Neuronal stem cell (in vitro differentiated cells): ENCODE data around the gene TMEM244.

ENCODE experiments used
- DNase-seq: peaks from one replicate; pipeline ENCODE4 v3.0.0-alpha.2; 2013; ENCODE audit warnings: low spot score
- H2AFZ ChIP-seq: one replicate; pipeline ENCODE4 v1.6.1; 2013; ENCODE audit warnings: mild to moderate bottlenecking, low read length, inconsistent platforms
- H2AK5ac ChIP-seq: 2 replicates; pipeline ENCODE4 v1.6.1; 2013; ENCODE audit warnings: low read depth, mild to moderate bottlenecking, inconsistent platforms, low read length, moderate library complexity, mixed read lengths
- H2BK120ac ChIP-seq: 2 replicates; pipeline ENCODE4 v1.6.1; 2013; ENCODE audit warnings: low read depth, mild to moderate bottlenecking, inconsistent platforms, low read length, moderate library complexity, mixed read lengths
- H2BK12ac ChIP-seq: one replicate; pipeline ENCODE4 v1.6.1; 2013; ENCODE audit warnings: low read length, inconsistent platforms
- H2BK15ac ChIP-seq: 2 replicates; pipeline ENCODE4 v1.6.1; 2013; ENCODE audit warnings: mild to moderate bottlenecking, low read length, inconsistent platforms, mixed read lengths
- H2BK5ac ChIP-seq: one replicate; pipeline ENCODE4 v1.6.1; 2013; ENCODE audit warnings: inconsistent platforms, mild to moderate bottlenecking, low read length, moderate library complexity
- H3K14ac ChIP-seq: one replicate; pipeline ENCODE4 v1.6.1; 2013; ENCODE audit warnings: low read length, inconsistent platforms
- H3K18ac ChIP-seq: 2 replicates; pipeline ENCODE4 v1.6.1; 2013; ENCODE audit warnings: low read length, inconsistent platforms
- H3K23ac ChIP-seq: 2 replicates; pipeline ENCODE4 v1.6.1; 2013; ENCODE audit warnings: low read depth, mild to moderate bottlenecking, mixed read lengths, low read length, inconsistent platforms; ENCODE audit not compliant: poor library complexity
- H3K27ac ChIP-seq: replicated peaks from 3 replicates; pipeline ENCODE4 v1.5.1; 2013; ENCODE audit warnings: low read length, inconsistent platforms
- H3K27me3 ChIP-seq, 3 experiments: 2 replicates each; pipeline ENCODE4 v1.6.1; 2013; ENCODE audit warnings: low read length in 3 of 3, mild to moderate bottlenecking in 2 of 3, inconsistent platforms in 1 of 3, low read depth in 1 of 3, mixed read lengths in 1 of 3, moderate library complexity in 1 of 3; ENCODE audit not compliant: control insufficient read depth in 3 of 3, insufficient read depth in 3 of 3
- H3K36me3 ChIP-seq, 2 donors: replicated peaks in 1 of 2; 2 replicates each; pipeline ENCODE4 v1.6.1; 2013; ENCODE audit warnings: low read length in 2 of 2; ENCODE audit not compliant: control insufficient read depth in 2 of 2, insufficient read depth in 2 of 2
- H3K4ac ChIP-seq: 2 replicates; pipeline ENCODE4 v1.6.1; 2013; ENCODE audit warnings: inconsistent platforms, mild to moderate bottlenecking, low read length, moderate library complexity
- H3K4me1 ChIP-seq, 2 donors: 1 replicate in 1 of 2; 2 replicates in 1 of 2; pipeline ENCODE4 v1.6.1; 2013; ENCODE audit warnings: low read length in 2 of 2, low read depth in 1 of 2; ENCODE audit not compliant: control insufficient read depth in 2 of 2, insufficient read depth in 1 of 2
- H3K4me2 ChIP-seq: one replicate; pipeline ENCODE4 v1.6.1; 2013; ENCODE audit warnings: mild to moderate bottlenecking, low read length, inconsistent platforms; ENCODE audit not compliant: insufficient read depth, poor library complexity, severe bottlenecking
- H3K4me3 ChIP-seq, 2 donors: 2 replicates each; pipeline ENCODE4 v1.5.1; 2013; ENCODE audit warnings: low read length in 2 of 2, mild to moderate bottlenecking in 2 of 2, inconsistent platforms in 1 of 2, moderate library complexity in 1 of 2
- H3K79me1 ChIP-seq: one replicate; pipeline ENCODE4 v1.6.1; 2013; ENCODE audit warnings: low read depth, mild to moderate bottlenecking, inconsistent platforms, low read length, moderate library complexity
- H3K9ac ChIP-seq: one replicate; pipeline ENCODE4 v1.6.1; 2013; ENCODE audit warnings: mild to moderate bottlenecking, low read depth, low read length, inconsistent platforms; ENCODE audit not compliant: poor library complexity
- H3K9me3 ChIP-seq, 2 donors: replicated peaks in 1 of 2; 2 replicates each; pipeline versions ENCODE3 to v1.6.1; 2013; ENCODE audit warnings: low read length in 2 of 2, mild to moderate bottlenecking in 2 of 2, inconsistent platforms in 1 of 2, low read depth in 1 of 2, mixed read lengths in 1 of 2, moderate library complexity in 1 of 2; ENCODE audit not compliant: control insufficient read depth in 2 of 2, insufficient read depth in 1 of 2
- H4K8ac ChIP-seq: one replicate; pipeline ENCODE4 v1.6.1; 2013; ENCODE audit warnings: low read depth, mild to moderate bottlenecking, inconsistent platforms, low read length, moderate library complexity
- H4K91ac ChIP-seq: one replicate; pipeline ENCODE4 v1.6.1; 2013; ENCODE audit warnings: low read length, low read depth, mild to moderate bottlenecking, inconsistent platforms; ENCODE audit not compliant: poor library complexity
- WGBS, 2 donors: extraction: QIAGEN DNeasy Blood & Tissue Kit; methylation state at CpG; one replicate each; pipeline ENCODE4 v1.1.7; 2013; ENCODE audit warnings: missing lambda C conversion rate in 2 of 2, mixed read lengths in 1 of 2; ENCODE audit not compliant: insufficient read length in 2 of 2, insufficient replicate concordance in 1 of 2; ENCODE audit errors: extremely low coverage in 2 of 2; 5-methylcytosine and 5-hydroxymethylcytosine counted together

Gene TMEM244

GRCh38 chr6:129828229-129828628 is 32.9 kb downstream of the TMEM244 start:
- Histone ChIP-seq H3K4me3 (no peak overlapping the region), H3K18ac (no peak overlapping the region), H4K8ac (no peak overlapping the region), H2AK5ac (no peak overlapping the region), H3K23ac (no peak overlapping the region), H3K4me2 (no peak overlapping the region), H3K14ac (no peak overlapping the region), H3K27ac (no peak overlapping the region), H3K79me1 (no peaks in the 10 kb centered on the region), H2BK12ac (no peak overlapping the region), H2BK15ac (no peak overlapping the region), H3K4ac (no peak overlapping the region), H4K91ac (no peak overlapping the region), H3K9me3 (no peaks in the 10 kb centered on the region), H3K27me3 (no peaks in the 10 kb centered on the region), H2BK5ac (no peak overlapping the region), H2AFZ (no peak overlapping the region), H3K4me1 (no peaks in the 10 kb centered on the region), H2BK120ac (no peak overlapping the region), H3K9ac (no peak overlapping the region), H3K36me3 (no peaks in the 10 kb centered on the region)
- DNase-seq: no peak
- WGBS, 2 donors: no CpG with 5 or more reads among the region's 3 CpGs

DNA sequence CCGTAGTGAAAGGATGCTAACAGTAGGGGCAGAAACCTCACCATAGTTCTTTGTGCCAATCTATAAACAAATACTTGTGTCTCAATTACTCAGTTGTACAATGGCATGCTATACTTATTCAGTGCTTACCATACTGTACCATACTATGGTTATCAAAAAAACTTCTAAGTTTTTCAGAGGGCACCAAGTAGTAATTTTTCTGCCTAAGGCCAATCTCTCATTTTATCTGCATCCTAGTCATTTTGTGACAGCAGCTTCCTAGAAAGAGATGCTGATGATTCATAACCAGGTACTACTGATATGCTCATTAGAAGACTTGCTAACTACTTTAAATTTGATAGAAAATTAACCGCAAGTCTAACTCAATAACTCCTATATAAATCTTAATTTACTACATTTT is 42.9 kb downstream of the TMEM244 start:
- H4K8ac ChIP-seq: no peak overlapping the region
- H3K9ac ChIP-seq: no peak overlapping the region
- H2BK120ac ChIP-seq: no peak overlapping the region
- no peak overlapping the region for H3K27ac ChIP-seq
- no peaks in the 10 kb centered on the region for H3K9me3 ChIP-seq
- H2BK5ac ChIP-seq: no peak overlapping the region
- no peak overlapping the region for H4K91ac ChIP-seq
- no peaks in the 10 kb centered on the region for H3K4me1 ChIP-seq
- DNase-seq: no peak
- no peak overlapping the region for H3K4ac ChIP-seq
- no peak overlapping the region for H3K14ac ChIP-seq
- no peak overlapping the region for H2BK15ac ChIP-seq
- H3K4me2 ChIP-seq: no peak overlapping the region
- no peaks in the 10 kb centered on the region for H3K36me3 ChIP-seq
- no peak overlapping the region for H3K23ac ChIP-seq
- WGBS, 2 donors: no CpG with 5 or more reads among the region's 2 CpGs
- no peak overlapping the region for H2AFZ ChIP-seq
- no peaks in the 10 kb centered on the region for H3K79me1 ChIP-seq
- H2BK12ac ChIP-seq: no peak overlapping the region
- no peaks in the 10 kb centered on the region for H3K27me3 ChIP-seq
- H3K4me3 ChIP-seq: no peak overlapping the region
- H2AK5ac ChIP-seq: no peak overlapping the region
- no peak overlapping the region for H3K18ac ChIP-seq

- no peak overlapping the region for H2BK15ac ChIP-seq
- no peak overlapping the region for H3K18ac ChIP-seq
- H3K27me3 ChIP-seq: no peaks in the 10 kb centered on the region
- no peak overlapping the region for H2AK5ac ChIP-seq
- H3K4me1 ChIP-seq: no peaks in the 10 kb centered on the region
- H2BK5ac ChIP-seq: no peak overlapping the region
- no peak overlapping the region for H3K14ac ChIP-seq
- no peak overlapping the region for H3K4ac ChIP-seq
- no peak overlapping the region for H3K4me3 ChIP-seq
- H3K9ac ChIP-seq: no peak overlapping the region
- no peak for DNase-seq
- WGBS, 2 donors: no CpG with 5 or more reads among the region's 1 CpG
- no peak overlapping the region for H4K8ac ChIP-seq
- H2BK12ac ChIP-seq: no peak overlapping the region
- H3K23ac ChIP-seq: no peak overlapping the region
- H3K79me1 ChIP-seq: no peaks in the 10 kb centered on the region
- H3K4me2 ChIP-seq: no peak overlapping the region
- no peaks in the 10 kb centered on the region for H3K36me3 ChIP-seq
- no peak overlapping the region for H2BK120ac ChIP-seq
- no peak overlapping the region for H4K91ac ChIP-seq
- no peak overlapping the region for H3K27ac ChIP-seq
- H2AFZ ChIP-seq: no peak overlapping the region
- no peaks in the 10 kb centered on the region for H3K9me3 ChIP-seq
These were observed 43.3 kb downstream of the TMEM244 start for GRCh38 chr6:129817821-129818220.

DNA sequence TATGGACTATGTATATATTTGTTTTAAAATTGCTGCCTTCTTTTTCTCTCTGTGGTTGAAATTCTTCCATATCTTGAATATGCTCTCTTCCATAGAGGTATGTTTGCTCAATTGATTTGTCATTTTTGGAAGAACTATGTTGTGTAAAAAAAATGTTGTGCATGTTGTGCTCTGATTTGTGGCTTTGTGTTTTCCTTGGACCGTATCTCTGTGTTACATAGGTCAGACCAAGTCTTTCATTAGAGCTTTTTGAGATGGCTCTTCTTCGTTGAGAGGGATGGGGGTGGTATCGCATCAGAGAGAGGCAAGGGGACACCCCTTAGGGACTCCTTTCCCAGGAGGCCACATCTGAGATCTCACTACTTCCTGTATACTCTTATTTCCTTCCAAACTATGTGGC is 43.8 kb downstream of the TMEM244 start:
- H4K8ac ChIP-seq: no peak overlapping the region
- WGBS, 2 donors: no CpG with 5 or more reads among the region's 3 CpGs
- no peaks in the 10 kb centered on the region for H3K79me1 ChIP-seq
- H3K4me2 ChIP-seq: no peak overlapping the region
- no peaks in the 10 kb centered on the region for H3K36me3 ChIP-seq
- H3K4me3 ChIP-seq: no peak overlapping the region
- no peak overlapping the region for H4K91ac ChIP-seq
- H2BK12ac ChIP-seq: no peak overlapping the region
- H2BK5ac ChIP-seq: no peak overlapping the region
- no peak for DNase-seq
- H3K9ac ChIP-seq: no peak overlapping the region
- H3K4me1 ChIP-seq: no peaks in the 10 kb centered on the region
- H2AK5ac ChIP-seq: no peak overlapping the region
- no peak overlapping the region for H2AFZ ChIP-seq
- H3K18ac ChIP-seq: no peak overlapping the region
- H3K14ac ChIP-seq: no peak overlapping the region
- H3K23ac ChIP-seq: no peak overlapping the region
- no peaks in the 10 kb centered on the region for H3K27me3 ChIP-seq
- no peak overlapping the region for H3K4ac ChIP-seq
- H3K9me3 ChIP-seq: no peaks in the 10 kb centered on the region
- H2BK15ac ChIP-seq: no peak overlapping the region
- no peak overlapping the region for H2BK120ac ChIP-seq
- no peak overlapping the region for H3K27ac ChIP-seq
